ENCODE measurements around the gene ARHGEF5.

Gene ARHGEF5

GRCh38 chr7:144378651-144379050 lies 23.4 kb downstream of the ARHGEF5 start:
- DNase-seq (ENCODE audit: low read depth) = no peak
- H3K4me3 ChIP-seq (ENCODE audit: low read depth, low read length) = no peak overlapping the region
- no peak for TF ChIP-seq CTCF (IDR thresholded peaks at IDR 0.05; ENCODE audit: control insufficient read depth, extremely low read depth, insufficient read depth)

GRCh38 chr7:144379776-144380384 lies 24.7 kb downstream of the ARHGEF5 start:
- TF ChIP-seq CTCF (IDR thresholded peaks at IDR 0.05; ENCODE audit: control insufficient read depth, extremely low read depth, insufficient read depth) = no peak
- H3K4me3 ChIP-seq (ENCODE audit: low read depth, low read length) = no peak overlapping the region
- DNase-seq (ENCODE audit: low read depth) = no peak

GRCh38 chr7:144384071-144384470 lies 28.9 kb downstream of the ARHGEF5 start:
- no peak for TF ChIP-seq CTCF (IDR thresholded peaks at IDR 0.05; ENCODE audit: control insufficient read depth, extremely low read depth, insufficient read depth)
- H3K4me3 ChIP-seq (ENCODE audit: low read depth, low read length) = no peak overlapping the region
- no peak for DNase-seq (ENCODE audit: low read depth)

- no peak overlapping the region for H3K4me3 ChIP-seq (ENCODE audit: low read depth, low read length)
- no peak for DNase-seq (ENCODE audit: low read depth)
- no peak for TF ChIP-seq CTCF (IDR thresholded peaks at IDR 0.05; ENCODE audit: control insufficient read depth, extremely low read depth, insufficient read depth)
Measured at GRCh38 chr7:144384555-144385245, 29.5 kb downstream of the ARHGEF5 start.

GRCh38 chr7:144386741-144387140 lies 31.5 kb downstream of the ARHGEF5 start:
- H3K4me3 ChIP-seq (ENCODE audit: low read depth, low read length) = no peak overlapping the region
- DNase-seq (ENCODE audit: low read depth) = no peak
- TF ChIP-seq CTCF (IDR thresholded peaks at IDR 0.05; ENCODE audit: control insufficient read depth, extremely low read depth, insufficient read depth) = no peak

- H3K4me3 ChIP-seq (ENCODE audit: low read depth, low read length) = no peak overlapping the region
- TF ChIP-seq CTCF (IDR thresholded peaks at IDR 0.05; ENCODE audit: control insufficient read depth, extremely low read depth, insufficient read depth) = no peak
- no peak for DNase-seq (ENCODE audit: low read depth)
Measured at GRCh38 chr7:144388950-144389349, 33.7 kb downstream of the ARHGEF5 start.

- DNase-seq (ENCODE audit: low read depth) = peak; percentile 58
- H3K4me3 ChIP-seq (ENCODE audit: low read depth, low read length) = no peak overlapping the region
- TF ChIP-seq CTCF (IDR thresholded peaks at IDR 0.05; ENCODE audit: control insufficient read depth, extremely low read depth, insufficient read depth) = no peak
Measured at GRCh38 chr7:144390481-144390880, 35.3 kb downstream of the ARHGEF5 start.

Data from LNCaP clone FGC (cell line).